GM19043 (cell line): Measurements from ENCODE around the gene CLDN12.

Source experiments
- ATAC-seq: cut with Tn5 transposase; IDR thresholded peaks from one replicate; pipeline ENCODE4 v1.9.1; 2021; ENCODE audit warnings: low read depth; ENCODE audit not compliant: unreplicated experiment

The CLDN12 gene

GRCh38 chr7:90403174-90404113, at the start of gene CLDN12:
Gene CLDN12 (plus strand): TSS chr7:90403461. CDS start chr7:90412677, 9,216 bp downstream.
- peak; percentile 95 for ATAC-seq

- no peak for ATAC-seq
These were observed 19.8 kb upstream of the CLDN12 start for GRCh38 chr7:90383422-90383821.

- ATAC-seq: no peak
These were observed 19.4 kb upstream of the CLDN12 start for GRCh38 chr7:90383861-90384260.

- ATAC-seq: no peak
These were observed 18.8 kb upstream of the CLDN12 start for GRCh38 chr7:90384433-90384832.

- ATAC-seq: no peak
These were observed 15.6 kb upstream of the CLDN12 start for GRCh38 chr7:90387470-90388240.

- ATAC-seq: no peak
These were observed 12.3 kb upstream of the CLDN12 start for GRCh38 chr7:90390926-90391325.

- ATAC-seq: no peak
These were observed 11.8 kb upstream of the CLDN12 start for GRCh38 chr7:90391488-90391887.

GRCh38 chr7:90396420-90396819, 6.8 kb upstream of the CLDN12 start:
- ATAC-seq: no peak

- no peak for ATAC-seq
These were observed 1.3 kb upstream of the CLDN12 start for GRCh38 chr7:90401989-90402388.

GRCh38 chr7:90402785-90403173, 482 bp upstream of the CLDN12 start:
- no peak for ATAC-seq

- ATAC-seq: no peak
These were observed 1.5 kb downstream of the CLDN12 start for GRCh38 chr7:90404777-90405176.

- ATAC-seq: no peak
These were observed 4.2 kb downstream of the CLDN12 start for GRCh38 chr7:90407484-90407821.

GRCh38 chr7:90408142-90408541, 4.9 kb downstream of the CLDN12 start:
- ATAC-seq: no peak

- no peak for ATAC-seq
These were observed 6.4 kb downstream of the CLDN12 start for GRCh38 chr7:90409667-90410066.

- ATAC-seq: no peak
These were observed 8.2 kb downstream of the CLDN12 start for GRCh38 chr7:90411510-90411909.

- no peak for ATAC-seq
These were observed 9.4 kb downstream of the CLDN12 start for GRCh38 chr7:90412458-90413184.

- ATAC-seq: no peak
These were observed 9.9 kb downstream of the CLDN12 start for GRCh38 chr7:90413185-90413528.

- no peak for ATAC-seq
These were observed 18.4 kb downstream of the CLDN12 start for GRCh38 chr7:90421651-90422050.

- ATAC-seq: peak; percentile 90
These were observed 21.5 kb downstream of the CLDN12 start for GRCh38 chr7:90424720-90425119.

- no peak for ATAC-seq
These were observed 22.1 kb downstream of the CLDN12 start for GRCh38 chr7:90425376-90425775.
